Effector CD8-positive, alpha-beta T cell (primary cell): ENCODE measurements around the gene TTBK1.

ENCODE experiments used
- DNase-seq: peaks from one replicate; lab custom pipeline; 2025; lab: John Stamatoyannopoulos, UW
- total RNA-seq, 4 experiments: gene quantifications; one replicate each; lab custom pipeline; 2026; lab: John Stamatoyannopoulos, UW

Gene TTBK1
- 0 to 0.10 (median 0.04) reads per million in 4 experiments for total RNA-seq

GRCh38 chr6:43242908-43243663 is at the start of gene TTBK1:
TTBK1 (plus strand) TSS chr6:43243481; CDS start chr6:43246661, 3,180 bp downstream.
- peak; percentile 16 for DNase-seq

- no peak for DNase-seq
These were observed 49.4 kb upstream of the TTBK1 start for GRCh38 chr6:43193929-43194328.

- DNase-seq: no peak
These were observed 46.9 kb upstream of the TTBK1 start for GRCh38 chr6:43196337-43196736.

- DNase-seq: no peak
These were observed 43.4 kb upstream of the TTBK1 start for GRCh38 chr6:43199912-43200311.

GRCh38 chr6:43200541-43200940 is 42.7 kb upstream of the TTBK1 start:
- DNase-seq: no peak

GRCh38 chr6:43202451-43202850 is 40.8 kb upstream of the TTBK1 start:
- DNase-seq: no peak

- DNase-seq: no peak
These were observed 40.1 kb upstream of the TTBK1 start for GRCh38 chr6:43203029-43203717.

- no peak for DNase-seq
These were observed 39.6 kb upstream of the TTBK1 start for GRCh38 chr6:43203718-43204095.

GRCh38 chr6:43204271-43205105 is 38.8 kb upstream of the TTBK1 start:
- DNase-seq: no peak

GRCh38 chr6:43205849-43206248 is 37.4 kb upstream of the TTBK1 start:
- no peak for DNase-seq

- no peak for DNase-seq
These were observed 36.0 kb upstream of the TTBK1 start for GRCh38 chr6:43207286-43207685.

- DNase-seq: no peak
These were observed 31.3 kb upstream of the TTBK1 start for GRCh38 chr6:43211955-43212354.

- no peak for DNase-seq
These were observed 29.9 kb upstream of the TTBK1 start for GRCh38 chr6:43213431-43213830.

- no peak for DNase-seq
These were observed 28.2 kb upstream of the TTBK1 start for GRCh38 chr6:43215066-43215465.

GRCh38 chr6:43216200-43216599 is 27.1 kb upstream of the TTBK1 start:
- no peak for DNase-seq

GRCh38 chr6:43217351-43217750 is 25.9 kb upstream of the TTBK1 start:
- DNase-seq: no peak

- no peak for DNase-seq
These were observed 24.2 kb upstream of the TTBK1 start for GRCh38 chr6:43219119-43219518.

- no peak for DNase-seq
These were observed 23.5 kb upstream of the TTBK1 start for GRCh38 chr6:43219814-43220213.

- no peak for DNase-seq
These were observed 22.8 kb upstream of the TTBK1 start for GRCh38 chr6:43220439-43220951.

GRCh38 chr6:43221046-43221972 is 22.0 kb upstream of the TTBK1 start:
- no peak for DNase-seq

- no peak for DNase-seq
These were observed 20.7 kb upstream of the TTBK1 start for GRCh38 chr6:43222418-43223059.
